ENCODE measurements around the gene MRTFB. TPM values are rescaled to one million over a fixed set of nuclear protein-coding genes. Genes with fewer than 3 reads are reported as not detected.
"Not testable (repeated sequence)": the region's sequence is repeated elsewhere in the genome, so short reads cannot be mapped to it uniquely, and the experiment has no call there.

MRTFB gene
- total RNA-seq, 1 donor from 2014 or later = 32.5 TPM

GRCh38 chr16:14133907-14134306 is 62.8 kb downstream of the MRTFB start:
- DNase-seq = no peak

DNA sequence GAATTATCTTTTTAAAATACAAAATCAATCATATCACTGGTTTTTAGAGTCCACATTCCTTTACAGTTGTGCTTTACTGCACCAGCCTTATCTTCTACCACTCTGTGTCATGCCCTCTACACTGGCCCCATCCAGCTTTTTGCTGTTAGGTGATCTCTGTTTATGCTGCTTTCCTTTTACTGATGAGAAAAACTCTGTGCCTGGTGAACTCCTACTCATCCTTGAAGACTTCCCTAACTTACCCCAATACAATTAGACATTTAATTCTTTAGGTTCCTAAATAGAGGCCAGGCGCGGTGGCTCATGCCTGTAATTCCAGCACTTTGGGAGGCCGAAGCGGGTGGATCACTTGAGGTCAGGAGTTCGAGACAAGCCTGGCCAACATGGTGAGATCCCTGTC is 64.6 kb downstream of the MRTFB start:
- no peak for DNase-seq

DNA sequence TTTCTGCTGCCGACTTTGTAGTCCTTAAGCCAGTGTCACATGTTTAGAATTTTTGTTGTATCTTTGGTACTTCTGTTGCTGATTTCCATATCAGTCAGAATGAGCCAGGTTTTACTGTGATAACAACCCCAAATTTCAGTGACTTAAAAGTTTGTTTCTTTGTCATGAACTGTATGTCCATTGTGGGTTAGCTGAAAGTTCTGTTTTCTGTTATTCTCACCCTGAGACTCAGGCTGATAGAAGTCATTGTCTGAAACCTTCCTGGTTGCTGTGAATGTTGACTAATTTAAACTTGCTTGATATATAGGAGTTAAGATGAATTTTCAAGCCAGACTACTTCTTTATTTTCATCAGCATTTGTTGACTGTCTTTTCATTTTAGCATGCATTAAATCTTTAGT is 68.8 kb downstream of the MRTFB start:
- no peak for DNase-seq

DNA sequence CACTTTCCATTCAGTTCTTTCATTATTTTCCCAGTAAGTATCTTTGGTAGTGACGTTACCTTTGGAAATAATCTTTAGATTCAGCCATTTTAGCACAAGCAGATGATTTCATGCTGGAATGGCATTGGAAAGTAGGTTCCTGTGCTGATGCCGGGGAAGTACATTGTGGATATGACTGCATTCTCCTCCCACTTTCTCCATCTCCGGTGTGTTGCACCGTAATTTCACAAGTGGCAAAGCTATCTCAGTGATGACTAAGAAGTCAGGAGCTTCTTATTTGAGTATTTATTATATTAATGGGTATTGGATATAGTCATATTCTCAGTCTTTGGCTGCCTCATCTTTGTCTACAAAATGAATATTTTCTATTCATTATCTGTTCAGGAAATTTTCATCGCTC is 69.8 kb downstream of the MRTFB start:
- DNase-seq = no peak

- no peak for DNase-seq
These were observed 75.3 kb downstream of the MRTFB start for GRCh38 chr16:14146445-14146844.

DNA sequence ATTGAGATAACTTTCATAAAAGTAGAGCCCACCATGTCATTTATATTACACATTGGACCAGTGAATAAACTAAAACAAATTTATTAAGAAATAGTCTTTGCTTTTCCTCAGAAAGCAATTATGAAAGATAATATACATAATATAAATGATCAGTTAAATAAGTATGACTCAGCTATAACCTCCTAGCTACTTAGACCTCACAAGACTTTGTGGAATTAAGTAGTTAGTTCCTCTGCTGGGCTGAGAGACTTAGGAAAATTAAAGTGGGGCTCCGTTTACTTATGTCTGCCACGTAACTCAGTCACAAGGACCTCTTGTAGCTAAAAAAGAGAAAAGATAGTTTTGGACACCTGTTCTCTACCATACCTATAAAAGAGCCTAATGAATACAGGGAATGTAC is 76.9 kb downstream of the MRTFB start:
- DNase-seq = no peak

DNA sequence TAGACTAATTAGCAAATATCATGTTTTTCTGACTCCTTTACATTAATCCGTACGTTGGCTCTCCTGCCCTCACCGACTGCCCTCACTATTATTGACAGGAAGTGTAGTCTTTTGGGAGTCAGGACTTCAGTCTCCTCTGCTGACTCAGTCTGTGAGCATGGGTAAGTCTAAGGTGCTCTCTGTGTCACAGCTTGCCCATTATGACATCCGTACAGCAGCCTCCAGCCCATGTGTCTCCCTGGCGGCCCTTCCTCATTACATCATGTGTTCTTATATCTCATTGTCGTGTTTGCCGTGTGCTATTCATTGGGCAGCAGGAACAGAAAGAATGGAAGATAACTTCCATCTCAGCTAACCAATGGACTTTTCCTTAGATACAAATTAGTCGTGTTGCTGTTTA is 77.5 kb downstream of the MRTFB start:
- no peak for DNase-seq

DNA sequence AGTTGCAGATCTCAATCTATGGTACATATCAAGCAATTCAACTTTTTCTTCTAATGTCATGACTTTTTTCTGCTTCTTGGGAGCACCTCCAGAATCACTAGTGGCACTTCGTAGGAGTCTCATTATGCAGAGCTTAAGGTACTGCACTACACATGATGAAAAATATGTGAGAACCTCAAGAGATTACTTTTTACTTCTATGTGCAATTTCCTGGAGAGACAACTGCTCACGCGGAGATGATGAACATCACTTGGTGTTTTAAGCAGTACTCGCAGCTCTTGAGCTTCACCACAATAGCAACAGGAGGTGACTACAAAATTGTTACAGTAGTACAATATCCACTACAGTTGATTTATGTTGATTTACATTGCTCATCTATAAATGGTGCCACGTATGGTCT is 79.7 kb downstream of the MRTFB start:
- no peak for DNase-seq

DNA sequence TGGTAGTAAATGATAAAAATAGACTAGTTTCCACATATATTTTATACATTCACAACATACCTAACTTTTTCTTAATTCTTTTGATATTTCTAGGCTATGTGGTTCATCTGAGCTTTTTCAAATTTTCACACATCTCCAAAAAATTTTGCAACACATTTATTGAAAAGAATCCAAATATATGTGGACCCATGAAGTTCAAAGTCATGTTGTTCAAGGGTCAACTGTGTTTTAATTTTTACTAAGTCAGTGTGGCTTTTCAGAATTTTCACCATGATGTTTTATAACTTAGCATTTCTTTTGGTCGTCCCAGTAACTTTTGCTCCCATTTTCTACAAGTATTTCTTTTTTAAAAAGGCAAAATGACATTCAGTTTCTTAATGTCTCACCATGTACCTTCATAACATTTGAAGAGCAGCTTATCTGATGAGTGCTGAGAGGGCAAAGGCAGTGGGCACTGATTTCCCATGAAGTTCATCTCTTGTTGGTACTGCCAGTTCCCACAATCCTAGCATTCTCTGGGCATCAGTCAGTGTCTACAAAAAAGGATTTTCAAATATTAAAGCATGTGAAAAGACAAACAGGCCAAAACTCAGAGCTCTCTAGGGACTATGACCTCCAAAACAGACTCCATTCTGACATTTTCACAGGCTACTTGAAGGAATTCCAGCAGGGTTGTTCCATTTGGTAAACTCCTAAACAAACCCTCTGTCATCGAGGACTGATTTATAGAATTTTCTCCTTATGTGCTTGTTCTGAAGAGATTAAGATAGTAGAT is 80.3 kb downstream of the MRTFB start:
- DNase-seq = peak; percentile 26

- no peak for DNase-seq
These were observed 84.6 kb downstream of the MRTFB start for GRCh38 chr16:14155572-14156190.

DNA sequence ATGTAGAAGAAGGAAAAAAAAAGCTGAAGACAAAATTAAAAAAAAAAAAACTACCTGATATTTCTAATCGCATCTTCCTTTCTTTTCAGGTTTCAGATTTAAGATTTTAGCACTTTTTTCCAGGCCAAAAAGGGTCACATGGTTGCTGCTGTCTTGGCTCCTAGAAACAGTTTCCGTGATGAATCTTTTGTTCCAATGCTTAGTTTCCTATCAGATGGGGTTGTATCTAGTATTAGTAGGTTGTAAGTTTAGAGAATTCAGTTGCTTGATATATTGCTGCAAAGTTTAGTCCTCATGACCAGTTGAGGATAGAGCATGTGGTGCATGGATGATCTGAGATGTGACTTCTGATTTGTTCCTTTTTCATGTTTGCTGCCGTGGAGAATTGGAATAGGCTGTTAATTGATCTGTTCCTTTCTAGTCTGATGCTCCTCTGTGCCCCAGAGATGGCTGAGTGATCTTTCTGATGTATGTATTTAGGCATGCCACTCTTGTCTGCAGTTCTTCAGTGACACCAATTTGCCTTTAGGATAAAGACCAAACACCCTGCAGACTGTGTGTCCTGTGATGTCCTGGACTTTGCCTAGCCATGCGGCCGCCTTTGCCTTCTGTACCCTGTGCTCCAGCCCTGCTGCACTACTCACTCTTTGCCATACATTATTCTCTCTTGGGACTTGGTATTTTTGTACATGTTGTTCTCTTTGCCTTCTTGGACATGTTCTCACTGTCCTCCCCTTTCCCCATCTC is 94.0 kb downstream of the MRTFB start:
- no peak for DNase-seq

DNA sequence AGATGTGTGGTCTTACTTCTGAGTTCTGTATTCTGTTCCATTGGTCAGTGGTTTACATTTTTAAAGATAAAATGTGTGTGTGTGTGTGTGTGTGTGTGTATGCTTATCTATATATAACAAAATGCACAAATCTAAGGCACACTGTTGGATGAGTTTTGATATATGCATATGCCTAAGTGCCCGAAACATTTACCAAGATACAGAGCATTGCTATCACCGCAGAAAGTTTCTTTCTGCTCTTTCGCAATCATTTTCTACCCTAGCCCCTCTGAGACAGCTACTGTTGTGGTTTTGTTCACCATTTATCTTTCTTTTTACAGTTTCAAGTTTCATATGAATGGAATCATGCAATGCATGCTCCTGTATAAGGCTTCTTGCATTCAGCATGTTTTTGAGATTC is 97.0 kb downstream of the MRTFB start:
- no peak for DNase-seq

DNA sequence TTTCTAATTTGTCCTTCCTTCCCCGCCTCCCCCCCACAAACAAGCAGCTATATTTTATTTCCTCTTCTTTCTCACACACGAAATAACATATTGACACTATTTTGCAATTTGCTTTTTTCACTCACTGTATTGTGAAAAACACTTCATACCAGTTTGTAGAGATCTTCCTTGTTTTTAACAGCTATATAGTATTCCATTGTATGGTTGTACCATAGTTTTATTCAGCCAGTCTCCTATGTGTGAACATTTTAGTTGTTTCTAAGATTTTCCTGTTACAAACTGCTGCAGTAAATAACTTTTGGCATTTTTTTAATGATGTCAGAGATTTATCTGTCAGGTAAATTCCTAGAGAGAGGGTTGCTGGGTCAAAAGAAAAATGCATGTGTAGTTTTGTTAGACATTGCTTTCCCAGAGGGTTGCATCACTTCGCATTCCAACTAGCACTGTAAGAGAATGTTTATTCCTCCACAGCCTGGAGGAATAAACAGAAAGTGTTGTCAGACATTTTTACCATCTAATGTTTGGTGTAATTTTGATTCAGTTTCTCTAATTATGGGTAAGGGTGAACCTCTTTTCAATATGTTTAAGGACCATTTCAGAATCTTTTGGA is 101.2 kb downstream of the MRTFB start:
- no peak for DNase-seq

GRCh38 chr16:14175086-14175485 is 104.0 kb downstream of the MRTFB start:
- DNase-seq = no peak

DNA sequence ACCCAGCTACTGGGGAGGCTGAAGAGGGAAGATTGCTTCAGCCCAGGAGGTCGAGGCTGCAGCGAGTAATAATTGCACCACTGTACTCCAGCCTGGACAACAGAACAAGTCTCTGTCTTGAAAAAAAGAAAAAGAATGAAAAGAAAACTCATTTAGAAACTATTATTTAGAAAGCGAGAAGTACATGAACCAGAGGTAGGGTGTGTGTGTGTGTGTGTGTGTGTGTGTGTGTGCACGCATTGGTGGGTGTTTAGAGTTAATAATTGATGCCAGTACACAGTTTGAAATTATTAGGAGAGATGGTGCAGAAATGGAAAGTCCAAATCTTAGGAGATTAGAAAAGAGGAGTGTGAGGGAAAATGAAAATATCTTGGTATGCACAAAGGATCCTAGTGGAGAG is 106.6 kb downstream of the MRTFB start:
- DNase-seq = no peak

DNA sequence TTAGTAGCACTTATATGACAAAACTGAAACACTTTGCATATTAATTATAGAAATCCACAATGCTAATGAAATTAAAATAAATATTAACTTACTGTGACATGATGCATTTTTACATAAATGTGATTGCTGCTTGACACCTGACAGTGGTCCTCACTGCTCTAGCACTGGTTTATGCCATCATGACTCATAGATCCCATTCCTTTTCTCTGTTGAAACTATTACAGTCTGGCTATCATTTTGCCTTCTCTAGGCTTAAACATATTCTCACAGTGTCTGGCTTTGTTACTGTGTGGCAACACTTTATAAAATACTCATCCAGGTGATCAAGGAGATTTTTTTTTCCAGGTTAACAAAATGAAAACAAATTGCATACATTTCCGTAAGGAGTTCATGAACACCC is 108.0 kb downstream of the MRTFB start:
- DNase-seq = no peak

DNA sequence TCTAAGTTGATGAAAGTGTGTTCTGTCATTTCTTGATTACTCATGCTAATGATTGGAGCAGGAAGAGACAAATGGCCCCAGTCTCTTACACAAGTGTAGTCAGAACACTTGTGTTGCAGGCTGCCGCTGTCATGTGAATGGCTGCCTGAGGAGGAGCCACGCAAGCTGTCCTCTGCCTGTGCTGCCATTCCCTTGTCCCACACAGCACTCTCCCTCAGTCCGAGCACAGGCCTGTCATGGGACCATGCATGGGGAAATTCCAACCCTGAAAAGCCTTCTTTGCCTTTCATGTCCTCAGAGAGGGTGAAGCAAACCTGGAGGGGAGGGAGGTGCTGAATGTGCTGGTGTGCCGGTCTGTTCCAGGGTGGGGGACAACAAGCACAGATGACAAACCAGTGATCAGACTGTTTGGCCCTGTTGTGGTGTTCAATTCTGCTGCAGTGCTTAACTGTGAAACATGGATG is 109.4 kb downstream of the MRTFB start:
- no peak for DNase-seq

DNA sequence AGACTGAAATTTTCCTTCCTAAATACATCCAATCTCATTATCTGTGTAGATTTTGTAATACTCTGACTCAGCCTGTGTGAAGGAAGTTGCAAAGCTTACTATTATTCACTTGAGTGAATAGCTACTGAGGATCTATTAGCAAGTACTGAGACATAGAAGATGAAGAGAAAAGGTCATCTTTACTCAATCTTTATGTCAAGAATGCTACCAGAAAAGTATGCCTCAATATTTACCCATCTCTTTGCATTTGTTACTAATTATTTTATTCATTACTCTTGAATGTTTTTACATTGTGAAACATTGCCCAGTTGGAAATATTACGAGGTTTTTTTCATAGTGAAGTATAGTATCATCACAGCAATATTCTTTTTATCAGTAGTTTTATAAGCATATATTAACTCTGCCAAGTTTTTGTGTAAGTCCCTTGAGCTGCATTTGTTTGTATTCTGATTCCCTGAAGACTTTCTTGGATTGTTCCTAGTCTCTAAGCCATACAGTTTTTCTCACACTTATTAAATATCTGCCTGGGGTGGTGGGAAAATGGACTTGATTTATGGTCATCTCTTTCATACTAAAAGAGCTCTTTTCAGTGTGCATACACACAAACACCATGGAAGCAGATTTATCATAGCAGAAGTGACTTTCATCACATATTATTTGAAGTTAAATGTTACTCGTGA is 110.4 kb downstream of the MRTFB start:
- no peak for DNase-seq

DNA sequence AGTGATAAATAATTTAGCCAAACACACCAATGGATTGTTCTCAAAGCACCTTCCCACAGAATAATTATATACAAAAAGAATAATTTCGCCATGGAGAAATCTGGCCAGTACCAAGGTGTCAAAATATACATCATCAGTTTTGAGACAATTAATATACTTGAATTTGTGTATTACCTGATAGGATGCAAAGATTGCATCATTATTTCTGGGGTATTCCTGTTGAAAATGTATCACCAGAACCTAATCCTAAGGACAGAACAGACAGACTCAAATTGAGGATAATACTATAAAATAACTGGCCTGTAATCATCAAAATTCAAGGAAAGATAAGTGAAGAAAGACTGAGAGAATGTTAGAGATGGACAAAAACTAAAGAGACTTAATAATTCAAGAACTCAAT is 111.9 kb downstream of the MRTFB start:
- DNase-seq = no peak

DNA sequence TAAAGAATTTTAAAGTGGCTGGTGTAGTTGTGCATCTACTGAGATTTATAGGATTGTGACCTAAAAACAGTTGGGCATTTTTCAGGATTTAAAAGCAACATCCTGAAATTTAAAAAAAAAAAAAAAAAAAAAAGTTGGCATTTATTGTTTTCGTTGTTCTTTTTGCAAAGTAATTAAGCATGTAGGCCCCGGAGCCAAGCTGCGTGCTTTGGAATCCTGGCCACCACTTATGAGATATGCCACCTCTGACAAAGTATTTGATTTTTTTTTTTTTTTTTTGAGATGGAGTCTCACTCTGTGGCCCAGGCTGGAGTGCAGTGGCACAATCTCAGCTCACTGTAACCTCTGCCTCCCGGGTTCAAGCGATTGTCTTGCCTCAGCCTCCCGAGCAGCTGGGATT is 112.8 kb downstream of the MRTFB start:
- DNase-seq = not testable (repeated sequence)

DNA sequence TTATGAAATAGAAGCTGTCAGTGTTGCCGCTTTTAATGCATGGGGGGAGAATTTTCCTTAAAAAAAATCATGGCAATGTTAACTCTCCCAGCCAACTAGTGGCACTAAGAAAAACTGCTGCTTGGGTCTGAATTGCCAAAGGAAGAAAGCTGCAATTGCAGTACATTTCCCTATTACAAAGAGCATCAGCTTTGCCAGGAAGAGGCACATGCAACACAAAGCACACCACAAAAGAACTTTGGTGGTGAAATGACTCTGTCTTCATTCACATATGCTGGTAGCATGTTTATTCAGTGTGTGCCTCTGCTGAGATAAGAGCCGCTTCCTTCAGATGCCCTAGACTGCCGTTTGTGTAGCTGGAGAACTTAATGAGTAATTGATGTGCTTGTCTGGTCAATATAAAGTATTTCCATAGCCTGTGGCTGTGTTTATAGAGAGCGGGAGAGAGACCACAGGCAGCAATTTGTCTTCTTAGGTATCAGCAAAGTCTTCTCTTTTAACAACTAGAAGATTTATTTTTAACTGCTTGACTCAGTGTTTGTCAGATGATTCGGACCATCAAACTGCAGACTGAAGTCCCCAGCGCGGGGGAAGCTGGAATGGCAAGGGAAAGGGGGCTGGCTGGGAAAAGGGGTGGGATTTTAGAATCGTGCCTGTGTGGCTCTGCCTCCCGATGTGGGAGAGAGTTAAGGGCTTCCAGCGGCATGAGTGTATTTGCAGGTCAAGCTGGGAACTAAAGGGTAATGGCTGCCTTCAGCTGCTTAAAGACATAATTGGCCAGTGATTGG is 115.1 kb downstream of the MRTFB start:
- peak; percentile 57 for DNase-seq

Data from skin of body (tissue), 2 donors.